GM12865 (cell line): ENCODE data around the gene COPG1.

Experiments
- DNase-seq: peaks from one replicate; pipeline ENCODE4 v3.0.0; 2010; ENCODE audit warnings: low read depth
- H3K4me3 ChIP-seq: 2 replicates; pipeline ENCODE4 v1.5.1; 2011; ENCODE audit warnings: mild to moderate bottlenecking, low read depth, low read length, control low read depth
- CTCF ChIP-seq: IDR thresholded peaks from 2 replicates; pipeline ENCODE4 v1.5.1; 2011; ENCODE audit warnings: low read length, control low read depth, low read depth, inconsistent platforms; ENCODE audit not compliant: insufficient read depth; ENCODE audit errors: missing control alignments

COPG1 gene

GRCh38 chr3:129278439-129278965 lies 29.1 kb downstream of the COPG1 start, which contains the start of gene HMCES:
Gene HMCES, plus strand, starts transcription at chr3:129278870. Its CDS starts 863 bp downstream, at chr3:129279733.
- DNase-seq, result peak; percentile 89
- no peak for TF ChIP-seq CTCF
- H3K4me3 ChIP-seq, result peak within 1 kb of the TSS; percentile 70

- peak overlapping the region; percentile 70 for H3K4me3 ChIP-seq
- DNase-seq, result peak; percentile 61
- TF ChIP-seq CTCF, result no peak
Observed at GRCh38 chr3:129278966-129279906, 29.8 kb downstream of the COPG1 start.

- peak overlapping the region; percentile 70; the same call in 1 of the 2 replicates for H3K4me3 ChIP-seq
- DNase-seq, result no peak
- no peak for TF ChIP-seq CTCF
Observed at GRCh38 chr3:129280183-129280582, 30.8 kb downstream of the COPG1 start.

GRCh38 chr3:129281726-129282125 lies 32.3 kb downstream of the COPG1 start:
- DNase-seq, result no peak
- TF ChIP-seq CTCF, result no peak
- H3K4me3 ChIP-seq, result no peak overlapping the region

GRCh38 chr3:129282727-129283327 lies 33.4 kb downstream of the COPG1 start:
- no peak for TF ChIP-seq CTCF
- no peak overlapping the region for H3K4me3 ChIP-seq
- peak; percentile 90 for DNase-seq

- no peak overlapping the region for H3K4me3 ChIP-seq
- no peak for DNase-seq
- TF ChIP-seq CTCF, result no peak
Observed at GRCh38 chr3:129286081-129286480, 36.7 kb downstream of the COPG1 start.
